HG03342 (cell line): ENCODE results near the gene SHLD1.
A peak's percentile ranks its signal among the peaks of the same experiment; 100 is the strongest.

Source experiments
- ATAC-seq: cut with Tn5 transposase; IDR thresholded peaks from one replicate; pipeline ENCODE4 v1.9.1; 2021; ENCODE audit warnings: mild to moderate bottlenecking, moderate library complexity; ENCODE audit not compliant: unreplicated experiment

The SHLD1 gene

DNA sequence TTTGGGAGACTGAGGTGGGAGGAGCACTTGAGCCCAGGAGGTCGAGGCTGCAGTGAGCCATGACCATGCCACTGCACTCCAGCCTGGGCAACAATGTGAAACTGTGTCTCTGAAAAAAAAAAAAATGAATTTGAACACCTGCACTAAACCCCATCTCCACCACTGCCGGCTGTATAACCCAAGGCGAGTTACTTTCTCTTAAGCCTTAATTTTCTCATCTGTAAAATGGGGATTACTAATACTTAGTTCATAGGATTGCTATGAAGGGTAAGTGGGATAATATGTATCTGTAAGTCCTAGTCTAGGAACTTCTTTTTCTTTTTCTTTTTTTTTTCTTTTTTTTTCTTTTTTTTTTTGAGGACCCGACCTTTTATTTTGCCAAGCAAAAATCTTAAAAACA is 61.5 kb downstream of the SHLD1 start:
- no peak for ATAC-seq

DNA sequence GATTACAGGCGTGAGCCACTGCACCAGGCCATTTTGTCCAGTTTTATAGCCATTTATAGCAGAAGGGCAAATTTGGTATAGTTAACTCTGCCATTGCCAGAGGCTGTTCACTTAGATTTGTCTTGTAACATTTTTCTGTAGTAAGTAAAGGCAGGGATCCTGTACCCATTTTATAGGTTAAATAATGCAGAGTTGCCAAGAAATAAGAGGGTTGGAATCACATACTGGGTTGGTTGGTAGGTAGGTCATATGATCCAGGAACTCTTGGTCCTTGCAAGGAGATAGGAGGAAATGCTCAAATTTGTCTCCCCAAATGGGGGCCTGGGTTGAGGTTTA is 68.1 kb downstream of the SHLD1 start:
- ATAC-seq, result no peak

DNA sequence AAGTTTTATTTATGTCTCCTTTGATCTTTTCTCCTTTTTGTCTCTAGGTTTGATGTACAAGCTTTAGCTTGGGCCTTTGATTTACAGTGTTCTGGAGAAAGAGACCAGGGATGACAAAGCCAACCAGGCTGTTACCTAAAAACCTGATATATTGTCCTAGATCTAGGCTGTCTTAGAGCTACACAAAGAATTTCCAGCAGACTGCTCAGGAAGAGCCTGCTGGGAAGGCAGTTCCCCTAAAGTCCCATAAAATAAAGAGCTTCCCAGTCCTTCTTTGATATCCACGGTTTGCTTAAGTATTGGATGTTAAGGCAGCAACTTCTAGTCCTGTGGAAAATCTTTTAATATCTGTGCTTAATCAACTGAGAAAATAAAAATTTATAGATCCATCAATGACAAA is 70.5 kb downstream of the SHLD1 start:
- no peak for ATAC-seq

DNA sequence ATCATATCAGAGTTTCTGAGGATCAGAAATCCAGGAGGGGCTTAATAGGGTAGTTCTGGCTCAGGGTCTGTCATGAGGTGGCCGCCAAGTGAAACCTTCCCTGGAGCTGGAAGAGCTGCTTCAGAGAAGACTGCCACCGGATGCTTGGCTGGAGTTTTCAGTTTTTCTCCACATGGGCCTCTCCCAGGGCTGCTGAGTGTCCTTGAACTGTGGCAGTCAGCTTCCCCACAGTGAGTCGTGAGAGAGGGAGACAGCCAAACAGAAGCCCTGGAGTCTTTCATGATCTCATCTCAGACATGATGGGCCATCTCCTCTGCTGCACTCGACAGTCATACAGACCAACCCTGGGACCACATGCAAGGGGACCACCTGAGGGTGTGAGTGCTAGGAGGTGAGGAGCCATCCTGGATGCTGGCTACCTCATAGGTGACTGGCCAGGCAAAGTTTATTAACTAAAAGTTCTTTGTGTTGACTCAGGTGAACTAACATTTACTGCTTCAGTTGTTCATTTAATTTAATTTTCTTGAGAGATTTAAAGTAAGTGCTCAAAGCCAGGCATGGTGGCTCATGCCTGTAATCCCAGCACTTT is 71.5 kb downstream of the SHLD1 start:
- no peak for ATAC-seq

- ATAC-seq, result no peak
Observed at GRCh38 chr20:5822569-5822968, 72.4 kb downstream of the SHLD1 start.

DNA sequence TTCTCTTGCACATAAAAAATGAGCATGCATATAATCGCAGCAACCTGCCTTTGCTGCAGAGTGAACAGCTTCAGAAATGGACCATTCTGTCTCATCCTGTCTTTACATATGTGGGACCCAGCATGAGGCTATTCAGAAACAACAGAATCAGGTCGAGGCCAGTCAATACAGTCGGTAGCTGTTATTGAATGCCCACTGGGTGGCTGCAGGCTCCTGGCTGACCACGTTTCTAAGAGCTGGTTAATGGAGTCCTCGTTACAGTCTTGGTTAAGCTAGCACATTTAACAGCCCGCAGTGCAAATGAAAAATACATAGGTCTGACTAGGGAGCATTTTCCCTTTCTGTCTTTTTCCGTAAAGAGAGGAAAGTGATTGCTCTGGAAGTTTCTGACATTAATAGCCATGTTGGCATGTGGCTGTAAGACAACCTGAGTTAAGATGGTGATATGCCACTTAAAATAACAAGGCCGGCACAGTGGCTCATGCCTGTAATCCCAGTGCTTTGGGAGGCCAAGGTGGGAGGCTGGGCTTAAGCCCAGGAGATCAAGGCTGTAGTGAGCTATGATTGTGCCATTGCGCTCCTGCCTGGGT is 75.0 kb downstream of the SHLD1 start:
- no peak for ATAC-seq

- ATAC-seq, result no peak
Observed at GRCh38 chr20:5827098-5827853, 77.1 kb downstream of the SHLD1 start.

- no peak for ATAC-seq
Observed at GRCh38 chr20:5827861-5828260, 77.7 kb downstream of the SHLD1 start.

DNA sequence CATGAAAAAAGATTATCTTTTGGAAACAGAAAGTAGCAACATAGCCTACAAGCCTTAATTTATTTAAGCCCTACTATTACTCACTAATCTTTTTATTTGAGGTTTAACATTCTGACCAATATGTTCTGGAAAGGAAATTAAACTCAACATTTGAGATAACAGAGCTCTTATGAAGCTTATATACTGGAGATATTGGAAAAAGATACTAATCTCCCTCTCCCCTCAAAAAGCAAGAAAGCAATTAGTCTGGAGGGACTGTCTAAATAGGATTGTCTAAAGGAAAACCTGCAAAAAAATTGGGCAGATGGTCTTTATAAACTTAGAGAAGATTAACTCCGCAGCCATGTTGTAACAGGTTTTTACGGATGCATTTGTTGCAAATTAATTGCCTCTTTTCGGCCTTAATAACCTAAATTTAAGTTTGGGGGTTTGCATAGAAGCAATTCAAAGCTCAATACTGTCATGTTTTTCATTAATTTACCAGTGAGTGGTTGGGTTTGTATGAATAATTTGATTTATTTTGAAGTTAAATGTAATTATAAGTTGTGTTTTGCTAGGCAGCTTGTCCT is 79.1 kb downstream of the SHLD1 start:
- no peak for ATAC-seq

GRCh38 chr20:5831539-5832237 is 81.5 kb downstream of the SHLD1 start:
- ATAC-seq, result no peak

DNA sequence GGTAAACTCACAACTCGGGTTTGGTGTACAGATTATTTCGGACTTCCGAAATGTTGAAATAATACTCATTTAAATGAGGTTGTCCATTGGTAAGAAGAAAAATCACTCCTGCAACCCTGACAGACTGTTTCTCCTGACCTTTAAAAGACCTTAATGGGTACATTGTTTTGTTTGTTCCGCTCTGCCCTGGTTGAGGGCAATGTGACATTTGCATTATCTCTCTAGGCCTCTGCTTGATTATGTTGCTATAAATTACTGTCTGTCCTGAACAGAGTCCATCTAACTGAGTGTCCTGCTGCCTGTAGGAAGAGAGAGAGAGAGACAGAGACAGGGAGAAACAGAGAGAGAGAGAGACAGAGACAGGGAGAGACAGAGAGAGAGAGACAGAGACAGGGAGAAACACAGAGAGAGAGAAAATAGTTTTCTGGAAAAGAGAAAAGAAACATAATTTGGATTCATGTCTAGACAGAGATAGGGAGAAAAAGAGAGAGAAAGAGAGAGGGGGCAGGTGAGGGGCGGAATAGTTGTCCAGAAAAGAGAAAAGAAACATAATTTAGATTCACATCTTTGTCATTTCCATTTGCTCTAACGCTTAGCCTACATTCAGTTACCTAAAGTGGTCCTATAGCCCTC is 83.2 kb downstream of the SHLD1 start:
- no peak for ATAC-seq

DNA sequence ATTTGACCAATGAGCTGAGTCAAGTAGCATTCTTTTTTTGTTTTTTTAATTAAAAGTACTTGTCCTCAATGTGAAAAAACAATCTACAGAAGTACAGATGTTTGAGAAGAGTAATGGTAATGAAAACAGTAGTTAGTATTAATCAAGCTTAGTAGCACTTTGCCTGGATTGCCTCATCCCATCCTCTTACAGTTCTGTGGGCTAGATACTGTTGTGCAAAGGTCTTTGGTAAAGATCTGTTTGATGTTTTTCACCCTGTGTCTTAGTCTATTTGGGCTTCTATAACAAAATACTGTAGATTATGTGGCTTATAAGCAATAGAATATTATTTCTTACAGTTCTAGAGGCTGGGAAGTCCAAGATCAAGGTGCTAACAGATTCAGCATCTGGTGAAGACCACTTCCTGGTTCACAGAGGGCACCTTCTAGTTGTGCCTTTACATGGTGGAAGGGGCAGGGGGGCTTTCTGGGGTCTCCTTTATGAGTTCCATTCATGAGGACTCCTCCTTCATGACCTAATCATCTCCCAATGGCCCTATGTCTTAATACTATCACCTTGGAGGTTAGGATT is 84.3 kb downstream of the SHLD1 start:
- no peak for ATAC-seq

DNA sequence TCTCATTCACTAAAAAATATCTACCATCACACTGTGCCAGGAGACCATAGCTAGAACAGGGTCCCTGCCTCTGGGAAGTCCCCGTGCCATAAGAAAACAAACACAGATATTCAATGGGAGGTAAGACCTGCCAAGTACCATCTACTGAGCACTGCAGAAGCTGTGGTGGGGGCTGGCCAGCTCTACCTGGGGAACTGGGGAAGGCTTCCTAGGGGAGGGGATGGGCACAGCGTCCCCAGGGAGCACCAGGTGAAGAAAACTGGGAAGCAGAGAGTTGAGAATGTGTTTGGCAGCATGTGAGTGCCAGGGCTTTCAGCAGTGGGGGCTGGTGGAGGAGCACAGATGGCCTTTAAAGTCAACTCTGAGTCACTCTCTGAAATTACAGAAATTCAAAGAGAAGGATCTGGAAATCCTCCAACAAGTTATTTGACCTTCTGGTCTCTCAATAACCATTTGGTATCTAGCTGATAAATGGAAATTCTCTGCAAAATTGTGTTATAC is 85.2 kb downstream of the SHLD1 start:
- no peak for ATAC-seq

DNA sequence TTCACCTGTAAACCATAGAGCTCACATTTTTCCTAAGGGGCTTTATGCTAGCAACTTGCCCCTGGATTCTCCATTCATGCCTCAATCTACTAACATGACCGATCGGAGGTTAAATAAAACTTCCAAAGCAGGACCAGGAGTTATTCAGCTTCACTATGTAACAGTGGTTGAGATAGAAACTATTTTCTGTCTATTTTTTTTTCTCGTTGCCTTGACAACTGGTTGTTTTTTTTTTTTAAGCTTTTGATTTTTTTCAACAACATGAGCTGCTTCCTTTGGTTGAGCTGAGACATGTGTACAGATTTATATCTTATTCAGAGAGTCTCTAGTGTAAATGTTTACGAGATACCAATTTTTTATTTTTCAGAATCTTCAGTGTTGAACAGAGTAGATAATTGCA is 85.7 kb downstream of the SHLD1 start:
- no peak for ATAC-seq

GRCh38 chr20:5836569-5836968 is 86.4 kb downstream of the SHLD1 start:
- ATAC-seq, result no peak

- no peak for ATAC-seq
Observed at GRCh38 chr20:5840411-5841002, 90.3 kb downstream of the SHLD1 start.

DNA sequence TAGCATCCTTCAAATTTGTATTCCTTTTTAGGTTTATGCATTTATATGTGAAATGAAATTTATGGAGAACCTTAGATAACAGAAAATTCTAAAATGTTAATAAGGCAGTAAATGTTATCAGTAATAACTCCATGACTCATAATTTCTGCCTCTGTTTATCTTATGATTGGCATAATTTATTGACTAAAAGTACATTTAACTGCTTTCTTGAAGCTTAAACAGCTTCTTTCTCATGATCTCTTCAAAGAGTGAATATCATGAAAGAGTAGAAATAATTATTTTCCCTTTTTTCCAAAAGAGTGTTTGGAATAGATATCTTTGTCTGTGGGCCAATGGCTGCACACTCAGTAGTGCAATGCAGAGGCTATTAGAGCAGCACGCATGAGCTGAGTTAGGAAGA is 91.3 kb downstream of the SHLD1 start:
- ATAC-seq, result no peak

GRCh38 chr20:5842465-5842864 is 92.3 kb downstream of the SHLD1 start:
- no peak for ATAC-seq

GRCh38 chr20:5843054-5843592 is 92.9 kb downstream of the SHLD1 start:
- peak; percentile 47 for ATAC-seq
